Fibroblast of skin of right quadriceps (primary cell): ENCODE results near the gene RAC3.

ENCODE experiments used
- DNase-seq: peaks from one replicate; pipeline ENCODE4 v3.0.0-alpha.2; 2013

Gene RAC3

GRCh38 chr17:82058230-82058854, 26.9 kb downstream of the RAC3 start:
- no peak for DNase-seq

DNA sequence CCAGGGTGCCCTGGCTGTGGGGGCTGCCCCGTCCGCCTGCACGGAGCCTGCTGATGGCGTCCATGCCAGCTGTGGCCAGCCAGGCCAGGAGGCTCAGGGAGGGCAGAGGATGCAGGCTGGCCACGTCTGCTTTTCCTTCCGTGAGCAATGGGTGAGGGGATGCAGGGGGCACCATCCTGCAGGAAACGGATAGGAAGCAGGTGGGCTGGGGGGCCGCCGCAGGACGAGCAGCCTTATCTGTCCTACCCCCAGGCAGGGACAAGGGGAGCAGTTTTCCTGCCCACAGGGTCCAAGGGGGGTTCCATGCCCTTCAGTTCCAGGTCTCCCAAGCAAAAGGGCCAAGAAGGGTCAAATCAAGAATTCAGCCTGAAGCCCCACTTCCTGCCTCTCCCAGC, 27.4 kb downstream of the RAC3 start:
- no peak for DNase-seq

GRCh38 chr17:82059272-82060000, 28.0 kb downstream of the RAC3 start:
- DNase-seq = no peak

DNA sequence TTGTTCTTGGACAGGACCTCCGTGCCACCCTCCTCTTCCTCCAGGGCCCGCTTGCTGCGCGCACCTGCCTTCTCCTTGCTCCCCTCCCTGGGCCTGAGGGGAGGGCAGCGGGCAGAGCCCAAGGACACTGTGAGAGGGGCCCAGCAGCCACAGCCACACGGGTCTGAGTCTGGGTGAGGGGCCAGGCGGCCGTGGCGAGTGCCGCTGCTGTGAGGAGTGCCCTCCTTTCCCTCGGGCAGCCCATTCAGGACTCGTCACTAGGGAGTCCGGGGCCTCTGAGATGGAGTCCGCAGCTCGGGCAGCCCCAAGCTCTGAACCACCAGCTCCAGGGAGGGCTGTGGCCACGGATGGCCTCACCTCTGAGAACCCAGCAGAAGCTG, 28.5 kb downstream of the RAC3 start:
- no peak for DNase-seq

DNA sequence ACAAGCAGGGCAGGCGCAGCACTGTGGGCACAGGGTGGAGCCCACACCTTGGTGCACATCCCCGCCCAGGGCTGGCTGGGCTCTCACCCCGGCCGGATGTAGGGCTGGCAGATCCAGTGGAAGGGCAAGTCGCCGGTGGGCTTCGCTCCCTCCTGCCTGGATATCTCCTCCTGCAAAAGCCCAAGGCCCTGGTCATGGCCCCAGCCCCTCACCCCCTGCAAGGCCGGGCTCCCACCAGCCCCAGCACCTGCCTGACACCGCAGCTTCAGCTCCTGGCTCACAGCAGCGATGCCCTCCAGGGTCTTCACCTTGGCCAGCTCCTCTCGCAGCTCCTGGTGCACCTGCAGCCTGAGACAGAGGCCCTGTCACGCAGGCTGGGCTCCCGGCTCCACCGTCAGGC, 29.1 kb downstream of the RAC3 start:
- DNase-seq = no peak

- DNase-seq = no peak
These were observed 29.8 kb downstream of the RAC3 start for GRCh38 chr17:82061047-82061925.

DNA sequence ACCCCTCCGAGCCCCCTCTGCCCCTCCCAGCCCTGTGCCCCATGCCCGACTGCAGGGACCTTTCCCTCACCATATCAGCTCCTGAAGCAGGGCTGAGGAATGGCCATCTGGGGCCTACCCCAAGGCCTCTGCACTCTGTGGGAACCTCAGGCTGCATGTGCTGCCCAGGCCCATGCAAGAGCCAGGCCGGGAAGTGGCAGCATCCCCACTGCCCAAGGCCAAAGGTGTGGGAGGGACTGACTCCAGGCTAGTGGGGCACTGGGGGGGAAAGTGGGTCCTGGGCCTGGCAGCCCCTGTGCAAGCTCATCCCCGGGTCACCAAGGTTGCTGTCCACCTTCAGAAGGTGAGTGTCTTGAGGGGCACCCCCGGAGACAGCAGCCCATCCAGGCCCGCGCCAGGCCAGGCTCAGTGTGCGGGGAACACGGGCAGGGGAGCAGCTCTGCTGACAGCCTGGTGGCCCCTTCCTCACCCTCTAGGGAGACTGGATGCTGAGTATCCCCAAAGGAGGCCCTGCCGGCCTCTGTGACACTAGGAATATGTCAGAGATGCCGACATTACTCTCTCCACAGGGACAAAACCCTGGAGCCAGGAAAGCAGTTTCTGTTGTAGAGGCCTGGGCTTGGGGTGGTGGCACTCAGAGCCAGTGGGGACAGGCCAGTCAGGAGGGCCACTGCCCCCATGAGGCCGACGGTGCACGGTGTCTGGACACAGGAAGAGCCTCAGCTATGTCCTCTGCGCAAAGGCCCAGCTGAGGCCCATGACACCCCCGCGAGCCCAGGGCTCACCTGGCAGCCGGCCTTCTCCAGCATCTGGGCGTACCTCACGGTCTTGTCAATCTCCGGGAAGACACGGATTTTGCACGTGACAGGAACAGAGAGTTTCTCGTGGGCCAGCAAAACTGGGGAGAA, 30.9 kb downstream of the RAC3 start:
- DNase-seq = no peak

DNA sequence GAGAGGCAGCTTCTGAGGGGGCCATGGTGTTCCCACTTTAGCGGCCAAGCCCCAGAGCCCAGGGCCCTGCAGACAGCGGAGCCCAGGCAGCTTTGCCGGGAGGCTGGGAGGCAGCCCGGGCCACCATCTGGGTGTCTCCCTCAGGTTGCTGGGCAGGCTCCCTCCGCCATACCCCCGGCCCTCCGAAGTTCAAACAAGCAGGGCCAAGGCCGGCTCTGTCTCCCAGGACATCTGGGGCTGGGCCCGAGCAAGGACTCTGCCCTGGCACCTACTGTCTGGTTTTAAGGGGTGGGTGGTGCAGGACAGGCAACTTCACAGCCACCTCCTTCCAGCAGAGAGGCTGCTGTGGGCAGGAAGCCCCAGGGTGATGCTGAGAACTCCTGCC, 31.5 kb downstream of the RAC3 start:
- DNase-seq = no peak

- DNase-seq = no peak
These were observed 32.2 kb downstream of the RAC3 start for GRCh38 chr17:82063424-82064415.

DNA sequence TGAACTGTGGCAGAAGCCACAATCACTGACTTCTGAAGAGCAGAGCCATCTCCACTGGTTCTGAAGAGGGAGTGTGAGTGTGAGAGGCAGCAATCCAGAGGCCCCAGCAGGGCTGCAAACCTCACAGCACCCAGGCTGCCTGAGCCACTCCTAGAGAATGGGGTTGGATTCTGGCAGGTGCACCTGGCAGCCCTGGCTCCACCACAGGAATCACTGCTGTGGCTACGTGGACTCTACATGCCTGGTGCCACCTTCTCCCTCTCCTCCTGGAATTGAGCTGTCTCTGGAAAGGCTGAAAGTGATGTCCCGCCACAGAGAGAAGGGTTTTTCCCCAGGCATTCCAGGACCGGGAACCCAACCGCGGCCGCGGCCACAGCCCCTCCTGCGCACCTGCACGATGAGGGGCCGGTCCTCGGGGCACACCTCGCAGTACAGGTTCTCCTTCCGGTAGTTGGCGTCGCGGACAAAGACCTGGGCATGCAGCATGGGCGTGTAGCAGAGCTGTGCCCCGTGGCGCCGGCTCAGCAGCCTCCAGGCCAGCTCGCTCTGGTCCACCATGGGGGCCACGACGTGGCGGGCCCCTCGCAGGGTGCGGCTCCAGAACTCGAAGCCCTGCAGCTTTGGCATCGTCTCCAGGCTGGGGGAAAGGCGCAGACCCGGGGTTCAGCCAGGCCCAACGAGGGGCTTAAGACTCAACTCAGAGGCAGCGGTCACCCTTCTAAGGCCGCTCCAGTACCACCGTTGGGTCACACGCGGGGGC, 33.1 kb downstream of the RAC3 start:
- no peak for DNase-seq

- DNase-seq = peak; percentile 18
These were observed 33.7 kb downstream of the RAC3 start for GRCh38 chr17:82065193-82065637.

DNA sequence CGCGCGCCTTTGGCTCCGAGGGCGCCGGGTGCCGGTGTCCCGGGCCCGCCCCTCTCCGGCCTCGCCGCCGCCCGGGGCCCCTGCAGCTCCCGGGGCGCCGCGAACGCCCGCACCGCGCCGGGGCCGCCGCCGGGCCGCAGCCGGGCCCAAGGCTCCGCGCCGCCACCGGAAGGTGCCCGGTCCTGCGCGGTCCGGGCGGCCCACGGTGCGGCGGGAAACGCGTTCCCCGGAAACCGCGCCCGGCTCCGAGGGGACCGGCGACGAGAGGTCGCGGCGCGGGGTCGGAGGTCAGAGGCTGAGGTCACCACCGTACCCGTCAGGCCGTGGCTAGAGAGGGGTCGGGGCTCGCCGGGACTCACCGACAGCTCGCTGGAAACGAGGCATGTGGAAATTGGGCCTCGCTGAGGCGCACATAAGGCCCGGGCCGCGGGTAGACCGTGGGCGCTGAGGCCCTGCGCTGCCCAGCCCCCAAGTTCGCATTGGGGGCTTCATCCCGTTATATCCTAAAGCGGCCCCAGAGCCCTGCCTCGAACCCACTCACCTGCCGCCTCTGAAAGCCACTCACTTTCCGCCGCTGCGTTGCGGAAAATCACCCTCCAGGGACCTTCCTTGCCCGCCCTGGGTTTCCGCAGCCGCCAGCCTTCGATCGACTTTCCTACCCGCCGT, 34.3 kb downstream of the RAC3 start, which contains the start of gene DUS1L:
Gene DUS1L, minus strand, starts transcription at position 167 of the 666 bp plus-strand sequence. CDS start 745 bp downstream, outside the sequence.
- peak; percentile 61 for DNase-seq

DNA sequence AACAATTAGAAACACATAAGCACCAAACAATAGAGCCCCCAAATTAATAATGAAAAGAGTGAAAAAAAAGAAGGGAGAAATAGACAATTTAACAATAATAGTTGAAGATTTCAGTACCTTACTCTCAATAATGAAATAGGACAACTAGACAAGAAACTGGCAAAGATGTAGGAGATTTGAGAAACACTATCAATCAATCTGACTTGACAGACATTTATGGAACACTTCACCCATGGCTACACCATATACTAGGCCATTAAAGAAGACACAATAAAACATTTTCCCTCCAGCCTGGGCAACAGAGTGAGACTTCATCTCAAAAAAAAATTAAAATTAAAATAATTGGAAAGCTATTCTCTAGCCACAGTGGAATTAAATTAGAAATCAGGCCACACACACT, 39.1 kb downstream of the RAC3 start:
- no peak for DNase-seq

DNA sequence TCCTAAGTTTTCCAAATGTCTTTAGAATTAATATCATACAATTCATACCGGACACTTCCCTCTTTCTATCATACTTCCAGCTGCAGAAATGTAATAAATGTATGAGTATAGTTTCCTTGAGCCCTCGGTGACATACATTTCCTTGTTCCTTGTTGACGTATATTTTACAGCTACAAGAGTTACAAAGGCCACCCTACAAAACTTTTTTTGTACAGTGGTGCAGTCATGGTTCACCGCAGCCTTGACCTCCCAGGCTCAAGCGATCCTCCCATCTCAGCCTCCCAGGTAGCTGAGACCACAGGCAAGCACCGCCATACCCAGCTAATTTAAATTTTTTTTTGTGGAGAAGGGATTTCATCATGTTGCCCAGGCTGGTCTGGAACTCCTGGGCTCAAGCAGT, 41.3 kb downstream of the RAC3 start:
- DNase-seq = no peak

DNA sequence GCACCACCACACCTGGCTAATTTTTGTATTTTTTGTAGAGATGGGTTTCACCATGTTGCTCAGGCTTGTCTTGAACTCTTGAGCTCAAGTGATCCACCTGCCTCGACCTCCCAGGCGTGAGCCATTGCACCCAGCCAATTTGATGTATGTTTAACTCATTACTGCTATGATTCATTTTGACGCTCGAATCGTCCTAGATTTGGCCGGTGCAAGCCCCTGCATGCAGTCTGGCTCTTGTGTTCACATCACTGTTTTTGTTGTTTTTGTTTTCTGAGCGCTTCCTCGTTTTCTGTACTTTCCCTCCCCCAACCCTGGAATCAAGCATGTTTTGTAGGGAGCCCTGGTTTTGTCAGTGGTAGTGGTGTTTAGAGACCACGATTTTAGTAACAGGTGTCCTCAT, 42.0 kb downstream of the RAC3 start:
- no peak for DNase-seq

GRCh38 chr17:82076018-82076784, 44.7 kb downstream of the RAC3 start:
- DNase-seq = no peak

DNA sequence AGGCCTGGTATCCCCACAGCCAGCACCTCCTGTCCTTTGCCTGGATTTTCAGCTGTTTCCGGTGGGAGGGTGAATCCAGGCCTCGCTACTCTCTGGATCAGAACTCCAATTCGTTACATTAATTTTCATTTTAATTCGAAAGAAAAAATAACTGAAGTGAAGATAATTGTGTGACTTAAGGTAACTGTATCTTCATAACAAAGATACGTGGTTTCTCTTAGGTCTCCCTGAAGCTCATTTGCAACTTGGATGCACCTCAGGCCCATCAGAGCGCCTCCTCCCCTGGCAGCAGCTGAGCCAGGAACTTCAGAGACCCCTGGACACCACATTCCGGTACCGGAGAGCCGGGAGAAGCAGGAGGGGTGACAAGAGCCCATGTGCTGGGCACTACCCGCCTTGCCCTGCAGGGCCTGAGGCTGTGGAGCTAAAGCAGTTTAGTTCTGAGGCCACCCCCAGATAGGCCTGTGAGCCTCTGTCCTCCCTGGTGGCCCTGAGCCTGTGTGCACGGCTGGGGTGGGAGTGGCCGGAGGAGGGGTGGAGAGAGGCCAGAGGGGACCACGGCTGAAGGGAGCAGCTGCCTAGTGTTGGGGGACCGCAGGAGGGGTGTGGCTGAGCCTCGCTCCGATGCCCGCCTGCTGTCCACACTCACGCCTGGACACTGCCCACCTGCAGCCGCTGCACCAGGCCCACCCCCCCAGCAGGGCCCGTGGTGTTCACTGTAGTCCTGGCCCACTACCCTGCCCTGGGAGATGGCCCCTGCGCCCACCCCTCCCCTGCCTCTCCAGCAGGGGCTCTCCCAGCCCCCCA, 45.5 kb downstream of the RAC3 start:
- no peak for DNase-seq
